8988T (cell line): ENCODE measurements around the gene TTC34.

Source experiments
- DNase-seq: peaks from one replicate; pipeline ENCODE4 v3.0.0; 2011

The TTC34 gene

GRCh38 chr1:2601721-2602303, 199.7 kb downstream of the TTC34 start:
- no peak for DNase-seq

DNA sequence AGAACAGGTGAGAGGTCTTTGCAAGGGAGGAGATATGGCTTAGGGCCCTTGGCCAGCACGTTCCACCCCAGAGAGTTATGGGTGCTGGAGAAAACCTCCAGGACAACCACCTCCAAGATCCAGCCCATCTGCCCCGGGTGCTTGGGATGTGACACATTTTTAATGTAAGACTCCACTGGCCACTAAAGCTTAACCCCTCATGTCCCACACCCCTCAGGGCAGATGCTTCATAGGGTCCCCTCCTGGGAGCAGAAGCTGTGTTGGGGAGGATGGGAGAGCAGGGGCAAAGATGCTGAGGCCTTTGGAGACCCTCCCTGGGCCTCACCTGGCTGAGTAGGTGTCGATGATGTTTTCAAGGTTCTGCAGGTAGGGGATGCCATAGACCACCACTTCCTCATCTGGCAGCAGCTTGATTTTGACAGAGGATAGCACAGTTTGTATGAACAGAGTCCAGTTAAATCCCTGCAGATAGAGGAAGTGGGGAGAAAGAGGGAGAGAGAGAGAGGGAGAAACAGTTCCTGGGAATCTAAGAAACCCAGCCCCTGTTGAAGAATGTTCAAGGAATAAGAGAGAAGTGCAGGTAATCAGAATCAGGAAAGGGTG, 203.1 kb downstream of the TTC34 start:
- DNase-seq: no peak

DNA sequence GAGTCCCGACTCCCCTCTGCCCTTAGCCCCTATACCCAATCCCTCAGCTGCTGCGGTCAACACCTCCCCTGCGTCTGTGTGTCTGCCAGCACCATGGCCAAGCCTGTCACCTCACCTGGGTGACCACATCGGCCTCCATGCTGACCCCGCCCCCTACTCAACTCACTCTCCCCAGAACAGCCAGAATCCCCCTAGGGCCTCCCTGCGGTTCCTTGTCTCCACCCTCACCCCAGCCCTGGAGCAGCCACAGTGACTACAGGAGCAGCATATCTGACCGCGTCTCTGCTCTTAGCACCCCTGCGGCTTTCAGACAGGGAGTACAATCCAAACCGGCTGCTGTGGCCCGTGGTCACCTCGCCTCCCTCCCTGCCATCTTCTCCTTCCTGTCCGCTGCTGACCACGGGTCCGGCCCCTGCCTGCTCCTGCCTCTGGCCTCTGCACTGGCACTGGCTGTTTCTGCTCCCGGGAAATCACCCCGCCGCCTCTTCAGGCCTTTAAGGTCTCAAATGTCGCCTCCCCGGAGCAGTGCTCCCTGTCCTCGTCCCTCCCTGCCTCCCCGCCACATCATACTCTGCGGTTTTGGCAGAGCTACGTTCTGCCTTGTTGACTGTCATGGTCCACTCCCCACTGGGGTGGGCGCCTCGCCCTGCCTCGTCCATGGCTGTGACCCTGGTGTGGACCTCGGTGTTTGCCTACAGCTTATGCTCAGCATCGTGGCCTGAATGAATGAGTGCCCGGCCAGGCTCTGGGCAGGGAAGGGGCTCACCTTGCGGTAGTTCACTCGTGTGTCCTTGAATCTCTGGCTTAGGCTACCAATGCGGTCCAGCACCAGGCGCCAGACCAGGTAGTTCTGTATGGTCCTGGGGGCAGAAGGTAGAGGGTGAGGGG, 203.8 kb downstream of the TTC34 start:
- DNase-seq: no peak

GRCh38 chr1:2596530-2597333, 204.8 kb downstream of the TTC34 start:
- DNase-seq: peak; percentile 8

DNA sequence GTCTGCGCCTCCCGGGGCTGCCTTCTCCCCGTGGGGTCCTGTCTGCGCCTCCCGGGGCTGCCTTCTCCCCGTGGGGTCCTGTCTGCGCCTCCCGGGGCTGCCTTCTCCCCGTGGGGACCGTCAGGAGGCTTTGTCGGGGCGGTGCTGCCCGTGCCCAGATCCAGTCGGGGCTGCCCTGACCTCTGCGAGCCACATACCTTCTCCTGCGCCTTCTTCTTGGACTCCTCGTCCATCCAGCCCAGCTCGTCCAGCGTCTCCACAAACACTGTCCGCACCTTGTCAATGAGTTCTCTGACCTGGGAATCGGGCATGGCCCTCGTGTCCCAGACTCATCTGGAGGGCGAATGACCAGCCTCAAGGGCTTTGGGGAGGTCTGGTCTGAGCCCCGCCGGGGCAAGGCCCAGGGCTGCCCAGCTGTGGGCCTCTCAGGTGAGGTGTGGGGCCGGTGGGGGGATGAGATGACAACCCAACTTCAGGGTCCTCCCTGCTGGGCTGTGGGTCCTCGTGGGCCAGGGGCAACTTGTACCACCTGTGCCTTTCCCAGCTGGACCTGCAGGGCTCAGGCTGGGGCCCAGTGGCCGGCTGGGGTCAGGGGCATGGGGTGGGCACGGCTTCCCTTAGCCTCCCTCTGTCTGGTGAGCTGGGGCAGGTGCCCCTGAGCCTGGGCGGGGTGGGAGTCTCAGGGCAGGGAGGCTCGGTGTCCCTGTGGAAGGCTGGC, 205.5 kb downstream of the TTC34 start:
- no peak for DNase-seq

DNA sequence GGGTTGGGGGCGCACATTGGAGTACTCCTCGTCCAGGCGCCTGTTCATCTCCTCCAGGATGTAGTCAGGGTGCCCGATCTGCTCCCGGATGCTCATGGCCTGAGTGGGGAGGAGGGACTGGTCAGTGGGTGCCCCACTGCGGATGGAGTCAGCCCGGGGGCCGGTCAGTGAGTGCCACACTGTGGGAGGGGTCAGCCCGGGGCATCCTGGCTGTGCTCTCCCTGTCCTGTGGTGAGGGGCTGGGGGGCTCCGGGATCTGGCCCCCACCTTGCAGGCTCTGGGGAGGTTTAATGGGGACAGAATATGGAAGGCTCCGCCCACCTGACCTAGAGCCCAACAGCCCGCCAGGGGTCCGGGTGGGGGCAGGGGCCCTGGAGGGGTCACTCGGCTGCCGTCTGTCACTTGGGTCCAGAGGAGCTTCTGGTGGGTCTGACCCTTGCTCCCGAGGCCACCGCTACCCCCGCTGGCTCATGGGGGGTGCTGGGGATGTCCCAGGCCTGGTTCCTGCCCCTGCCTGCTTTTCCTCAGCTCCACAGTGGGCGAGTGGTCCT, 206.2 kb downstream of the TTC34 start:
- peak; percentile 2 for DNase-seq

GRCh38 chr1:2594641-2595131, 206.8 kb downstream of the TTC34 start:
- no peak for DNase-seq

- DNase-seq: no peak
Observed at GRCh38 chr1:2594001-2594640, 207.4 kb downstream of the TTC34 start.

- DNase-seq: peak; percentile 9
Observed at GRCh38 chr1:2593251-2593878, 208.1 kb downstream of the TTC34 start.

DNA sequence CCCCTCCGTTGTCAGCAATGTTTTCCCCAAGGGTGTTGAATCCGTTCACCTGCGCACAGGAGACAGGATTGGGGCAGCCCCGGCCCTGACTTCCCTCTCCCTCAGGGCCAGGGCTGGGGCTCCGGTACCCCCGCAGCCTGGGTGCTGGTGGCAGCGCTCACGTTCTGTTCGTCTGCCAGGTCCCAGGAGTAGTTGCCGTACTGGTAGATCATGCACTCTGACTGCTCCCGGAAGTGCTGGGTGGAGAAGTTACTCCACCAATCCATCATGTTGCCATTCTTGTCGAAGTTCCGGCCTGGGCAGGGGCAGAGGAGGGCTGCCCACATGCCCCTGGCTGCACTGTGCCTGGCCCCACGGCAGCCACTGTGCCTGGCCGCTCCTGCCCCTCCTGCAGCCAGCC, 208.8 kb downstream of the TTC34 start:
- DNase-seq: no peak

DNA sequence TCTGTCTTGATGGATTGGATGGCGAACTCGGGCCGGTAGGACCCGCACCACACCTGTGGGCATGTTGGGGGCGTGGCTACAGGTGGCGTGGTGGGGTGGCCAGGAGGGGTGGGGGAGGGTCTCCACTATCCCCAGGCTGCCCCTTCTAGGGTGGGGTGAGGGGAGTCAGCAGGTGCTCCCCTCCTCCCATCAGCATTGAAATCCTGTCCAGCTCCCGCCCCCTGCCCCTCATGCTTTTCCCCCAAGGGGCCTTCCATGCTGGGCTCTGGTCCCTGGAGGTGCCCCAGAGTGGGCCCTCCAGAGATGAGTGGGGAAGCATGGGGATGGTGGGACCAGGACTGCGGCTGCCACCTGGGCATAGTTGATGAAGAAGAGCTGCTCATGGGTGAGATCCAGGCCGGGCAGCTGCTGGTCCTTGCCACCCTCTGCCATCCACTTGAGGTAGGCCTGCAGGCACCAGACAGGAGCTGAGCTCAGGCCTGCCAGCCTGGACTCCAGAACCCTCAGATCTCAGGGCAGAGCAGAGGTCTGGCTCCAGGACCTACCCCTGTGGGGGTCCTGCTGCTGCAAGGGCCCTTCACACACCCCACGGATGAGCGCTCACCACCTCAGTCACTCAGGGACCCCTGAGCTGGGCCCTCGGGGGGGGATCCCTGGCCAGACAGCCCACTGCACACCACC, 209.8 kb downstream of the TTC34 start:
- DNase-seq: no peak

- DNase-seq: no peak
Observed at GRCh38 chr1:2591233-2591580, 210.3 kb downstream of the TTC34 start.

GRCh38 chr1:2590233-2591141, 211.0 kb downstream of the TTC34 start:
- DNase-seq: no peak

- DNase-seq: no peak
Observed at GRCh38 chr1:2589431-2590232, 211.9 kb downstream of the TTC34 start.

DNA sequence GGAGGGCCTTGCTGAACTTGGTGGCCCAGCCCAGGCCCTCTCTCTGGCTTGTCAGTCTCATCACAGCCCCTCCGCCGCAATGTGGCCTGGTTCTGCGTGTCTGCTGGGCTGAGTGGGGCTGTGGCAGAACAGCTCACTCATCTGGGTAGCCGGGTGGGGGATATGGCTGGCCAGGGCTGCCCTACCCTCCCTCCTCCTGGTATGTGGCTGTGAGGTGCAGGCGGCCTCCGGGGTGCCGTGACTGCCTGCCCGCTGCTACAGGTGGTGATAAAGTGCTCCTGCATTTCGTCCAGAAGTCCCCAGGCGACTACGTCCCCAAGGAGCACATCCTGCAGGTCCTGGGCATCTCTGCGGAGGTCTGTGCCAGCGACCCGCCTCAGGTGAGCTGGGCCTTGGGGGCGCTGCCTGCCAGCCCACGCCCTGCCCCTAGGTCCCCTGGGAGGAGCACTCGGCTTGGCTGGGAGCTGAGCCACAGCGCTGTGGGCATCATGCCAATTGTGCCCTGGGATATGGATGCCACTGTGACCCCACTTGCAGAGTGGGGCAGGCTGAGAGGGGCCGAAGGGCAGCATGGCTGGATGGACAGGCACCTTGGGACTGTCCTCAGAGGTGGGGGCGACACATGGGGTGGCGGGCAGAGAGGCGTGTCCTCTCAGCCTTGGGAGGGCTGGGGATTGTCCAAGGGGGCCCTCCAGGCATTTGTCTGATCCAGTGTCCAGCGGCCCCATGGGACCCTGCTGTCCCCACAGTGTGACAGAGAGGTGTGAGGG, 212.6 kb downstream of the TTC34 start:
- no peak for DNase-seq

DNA sequence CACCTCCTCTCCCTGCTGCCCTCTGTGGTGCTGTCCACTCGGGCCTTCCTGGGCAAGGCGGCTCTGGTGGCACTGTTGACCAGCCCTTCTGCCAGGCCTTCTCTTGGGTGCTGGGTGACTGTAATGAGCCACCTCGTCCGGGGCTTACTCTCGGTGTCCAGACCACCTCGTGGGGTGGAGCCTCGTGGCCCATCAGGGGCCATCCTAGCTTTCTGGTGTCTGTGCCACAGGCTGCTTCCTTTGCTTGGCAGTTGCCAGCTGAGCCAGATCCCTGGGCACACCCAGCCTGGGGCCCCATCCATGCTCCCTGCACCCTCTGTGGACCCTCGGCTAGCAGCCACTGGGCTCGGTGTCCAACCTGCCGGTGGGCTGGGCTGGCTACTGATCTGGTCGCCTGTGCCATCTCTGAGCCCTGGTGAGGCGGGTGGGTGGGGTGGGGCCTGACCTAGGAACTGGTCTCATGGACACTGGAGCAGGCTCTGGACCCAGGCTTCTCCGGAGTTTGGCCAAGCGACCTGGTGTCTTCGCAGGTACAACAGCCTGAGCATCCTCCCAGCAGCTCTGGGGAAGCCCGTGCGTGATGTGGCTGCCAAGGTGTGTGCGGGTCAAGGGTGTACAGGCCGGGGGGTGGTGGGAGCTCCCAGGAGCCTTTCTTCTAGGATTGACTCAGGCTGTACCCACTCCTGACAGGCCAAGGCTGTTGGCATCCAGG, 213.5 kb downstream of the TTC34 start:
- no peak for DNase-seq
